ENCODE measurements around the gene PCDHGA1. TPM values are rescaled to one million over a fixed set of nuclear protein-coding genes. Genes with fewer than 3 reads are reported as not detected.

Gene PCDHGA1
- total RNA-seq, 1 experiment from 2014 or later, result 0.63 TPM

DNA sequence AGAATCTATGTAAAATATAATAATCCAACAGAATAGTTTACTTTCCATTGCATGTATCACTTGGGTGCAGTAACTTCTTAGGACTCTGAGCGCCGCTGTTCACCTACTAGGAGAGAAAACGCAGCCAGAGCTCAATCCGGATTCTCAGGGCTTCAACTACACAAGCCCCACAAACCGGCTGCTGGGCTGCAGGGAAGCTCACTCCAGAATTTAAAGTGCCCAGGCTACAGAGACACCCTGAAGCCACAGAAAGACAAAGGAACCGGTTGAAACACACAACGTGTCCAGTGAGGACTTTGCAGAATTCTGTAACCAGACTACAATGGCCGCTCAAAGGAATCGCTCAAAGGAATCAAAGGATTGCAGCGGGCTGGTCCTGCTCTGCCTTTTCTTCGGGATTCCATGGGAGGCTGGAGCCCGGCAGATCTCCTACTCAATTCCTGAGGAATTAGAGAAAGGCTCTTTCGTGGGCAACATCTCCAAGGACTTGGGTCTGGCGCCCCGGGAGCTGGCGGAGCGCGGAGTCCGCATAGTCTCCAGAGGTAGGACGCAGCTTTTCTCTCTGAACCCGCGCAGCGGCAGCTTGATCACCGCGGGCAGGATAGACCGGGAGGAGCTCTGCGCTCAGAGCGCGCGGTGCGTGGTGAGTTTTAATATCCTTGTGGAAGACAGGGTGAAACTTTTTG is 82.7 kb downstream of the PCDHGA1 start, which contains the start of gene PCDHGA10:
TSS of gene PCDHGA10 (plus strand) at position 134 of the 686 bp plus-strand sequence. CDS start at position 323, 189 bp downstream.
- no peak within 1 kb of the TSS for H3K9ac ChIP-seq (ENCODE audit: extremely low read depth, insufficient read length, low read length)
- no peak within 1 kb of the TSS for H2BK120ac ChIP-seq (ENCODE audit: low read depth, low read length, poor library complexity, severe bottlenecking)
- peaks cover 28% of the 10 kb centered on the region for H3K27me3 Mint-ChIP-seq (ENCODE audit: low read depth)
- H3T11ph ChIP-seq (ENCODE audit: low read length), result no peak within 1 kb of the TSS
- peaks cover 16 to 23% of the 10 kb centered on the region in 2 experiments for H3K4me1 Mint-ChIP-seq
- H3K79me1 ChIP-seq (ENCODE audit: insufficient read depth, low read depth, low read length, poor library complexity, severe bottlenecking), result no peaks in the 10 kb centered on the region
- no peak within 1 kb of the TSS for H2BK5ac ChIP-seq (ENCODE audit: insufficient read length, low read length)
- H3K18ac ChIP-seq (ENCODE audit: insufficient read length, low read depth, low read length), result no peak within 1 kb of the TSS
- H3K4me2 ChIP-seq (ENCODE audit: insufficient read depth, insufficient read length, low read length), result peak within 1 kb of the TSS; percentile 29
- peak; percentile 89 for TF ChIP-seq CTCF (conservative IDR thresholded peaks at IDR 0.05)
- H2AFZ ChIP-seq (ENCODE audit: low read length), result no peak within 1 kb of the TSS
- H4K91ac ChIP-seq (ENCODE audit: insufficient read length, low read depth, low read length), result no peak within 1 kb of the TSS
- no peaks in the 10 kb centered on the region; the same call in 1 of the 2 replicates for H3K27me3 ChIP-seq (ENCODE audit: insufficient read depth, low read length)
- WGBS (ENCODE audit: extremely low coverage, insufficient read length, low lambda C conversion rate), result no CpG with 5 or more reads among the region's 31 CpGs
- H3K4me3 Mint-ChIP-seq, result peak within 1 kb of the TSS; percentile 83 to 87
- no peak within 1 kb of the TSS for H2BK20ac ChIP-seq (ENCODE audit: low read depth, low read length, poor library complexity, severe bottlenecking)
- no peak within 1 kb of the TSS for H2BK15ac ChIP-seq (ENCODE audit: low read depth, low read length)
- no peak within 1 kb of the TSS for H3K56ac ChIP-seq (ENCODE audit: insufficient read length, low read depth, low read length)
- H2BK12ac ChIP-seq (ENCODE audit: insufficient read length, low read depth, low read length), result no peak within 1 kb of the TSS
- peaks cover 29 to 55% (median 36%) of the 10 kb centered on the region in 3 experiments for H3K36me3 Mint-ChIP-seq (ENCODE audit: insufficient read depth in 1 of 3, low read depth in 3 of 3)
- H3K23me2 ChIP-seq (ENCODE audit: insufficient read length, low read depth, low read length, poor library complexity, severe bottlenecking), result peaks cover 8% of the 10 kb centered on the region
- H3K4me1 ChIP-seq (ENCODE audit: insufficient read depth, low read length), result no peaks in the 10 kb centered on the region
- no peaks in the 10 kb centered on the region for H3K79me2 ChIP-seq (ENCODE audit: insufficient read depth, low read length)
- no peaks in the 10 kb centered on the region for H4K20me1 ChIP-seq (ENCODE audit: control insufficient read depth, insufficient read depth, insufficient read length)
- H3K14ac ChIP-seq (ENCODE audit: insufficient read depth, low read length), result 0 out of 2 replicates have a peak within 1 kb of the TSS, but pooled peaks have one; percentile 26
- no peak within 1 kb of the TSS for H4K5ac ChIP-seq (ENCODE audit: insufficient read length, low read depth, low read length)
- no peak within 1 kb of the TSS for H3K23ac ChIP-seq (ENCODE audit: insufficient read length, low read depth, low read length)
- no peaks in the 10 kb centered on the region for H3K9me3 ChIP-seq (ENCODE audit: control insufficient read depth, low read depth, low read length)
- H3K27ac Mint-ChIP-seq, result peak within 1 kb of the TSS in 1 of 3 experiments; percentile 93; a peak in 2 of 7 replicates
- H4K8ac ChIP-seq (replicated peaks; ENCODE audit: insufficient read length, low read depth, low read length), result no peak within 1 kb of the TSS
- peak; percentile 73 for DNase-seq
- H3K4ac ChIP-seq (ENCODE audit: low read depth, low read length), result no peak within 1 kb of the TSS
- no peak within 1 kb of the TSS for H3K27ac ChIP-seq (ENCODE audit: insufficient read length, low read depth, low read length)
- H3K9me3 Mint-ChIP-seq, result peaks cover 36 to 47% of the 10 kb centered on the region in 2 experiments
- H2AK5ac ChIP-seq (ENCODE audit: insufficient read length, low read length), result no peak within 1 kb of the TSS
